Measurements from ENCODE around the gene PEX14.
A peak's percentile ranks its signal among the peaks of the same experiment; 100 is the strongest.

The PEX14 gene

GRCh38 chr1:10521537-10522157 is 46.9 kb downstream of the PEX14 start:
- TF ChIP-seq, protein P1, sequence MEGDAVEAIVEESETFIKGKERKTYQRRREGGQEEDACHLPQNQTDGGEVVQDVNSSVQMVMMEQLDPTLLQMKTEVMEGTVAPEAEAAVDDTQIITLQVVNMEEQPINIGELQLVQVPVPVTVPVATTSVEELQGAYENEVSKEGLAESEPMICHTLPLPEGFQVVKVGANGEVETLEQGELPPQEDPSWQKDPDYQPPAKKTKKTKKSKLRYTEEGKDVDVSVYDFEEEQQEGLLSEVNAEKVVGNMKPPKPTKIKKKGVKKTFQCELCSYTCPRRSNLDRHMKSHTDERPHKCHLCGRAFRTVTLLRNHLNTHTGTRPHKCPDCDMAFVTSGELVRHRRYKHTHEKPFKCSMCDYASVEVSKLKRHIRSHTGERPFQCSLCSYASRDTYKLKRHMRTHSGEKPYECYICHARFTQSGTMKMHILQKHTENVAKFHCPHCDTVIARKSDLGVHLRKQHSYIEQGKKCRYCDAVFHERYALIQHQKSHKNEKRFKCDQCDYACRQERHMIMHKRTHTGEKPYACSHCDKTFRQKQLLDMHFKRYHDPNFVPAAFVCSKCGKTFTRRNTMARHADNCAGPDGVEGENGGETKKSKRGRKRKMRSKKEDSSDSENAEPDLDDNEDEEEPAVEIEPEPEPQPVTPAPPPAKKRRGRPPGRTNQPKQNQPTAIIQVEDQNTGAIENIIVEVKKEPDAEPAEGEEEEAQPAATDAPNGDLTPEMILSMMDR (IDR thresholded peaks at IDR 0.05; ENCODE audit: low read depth, low read length, missing control alignments): no peak
- in situ Hi-C loops (cut with HindIII; ENCODE audit: low sequenced_read_pairs): loop anchor here (10.0 kb wide), 1 partner anchor 423 kb away; no protein-coding TSS in a partner anchor

DNA sequence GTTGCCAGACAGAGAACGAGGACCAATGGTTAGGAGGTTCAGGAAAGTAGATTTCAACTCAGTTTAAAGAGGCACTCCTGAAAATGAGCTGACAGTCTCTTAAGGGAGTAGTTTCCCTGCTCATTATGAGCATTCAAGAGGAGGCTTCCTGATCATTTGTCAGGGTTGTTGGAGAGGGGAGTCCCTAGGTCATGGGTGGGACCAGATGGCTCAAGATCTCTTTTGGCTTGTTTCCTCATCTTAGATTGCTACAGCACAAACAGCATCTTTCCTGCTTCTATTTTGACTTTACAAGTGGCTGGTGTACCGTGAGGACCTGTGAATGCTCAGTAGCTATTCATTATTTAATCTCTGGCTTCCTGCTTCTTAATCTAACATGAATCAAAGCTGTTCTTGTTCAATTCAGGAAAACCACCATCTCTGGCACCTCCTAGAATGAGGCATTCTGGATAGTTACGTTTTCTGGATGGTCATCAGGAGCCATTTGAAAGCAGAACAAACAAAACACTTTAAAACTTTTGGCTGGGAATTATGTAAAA is 47.6 kb downstream of the PEX14 start:
- DNase-seq (ENCODE audit: low read depth): no peak
- TF ChIP-seq, protein P1 (IDR thresholded peaks at IDR 0.05; ENCODE audit: low read depth, low read length, missing control alignments): no peak
- in situ Hi-C loops (cut with HindIII; ENCODE audit: low sequenced_read_pairs): loop anchor here (10.0 kb wide), 1 partner anchor 422 kb away; no protein-coding TSS in a partner anchor
- H3K4me3 ChIP-seq (ENCODE audit: low read depth, low read length): no peak overlapping the region

More at GRCh38 chr1:10521537-10522157, 46.9 kb downstream of the PEX14 start:
- no peak overlapping the region for H3K4me3 ChIP-seq (ENCODE audit: low read depth, low read length)
- DNase-seq (ENCODE audit: low read depth): no peak

DNA sequence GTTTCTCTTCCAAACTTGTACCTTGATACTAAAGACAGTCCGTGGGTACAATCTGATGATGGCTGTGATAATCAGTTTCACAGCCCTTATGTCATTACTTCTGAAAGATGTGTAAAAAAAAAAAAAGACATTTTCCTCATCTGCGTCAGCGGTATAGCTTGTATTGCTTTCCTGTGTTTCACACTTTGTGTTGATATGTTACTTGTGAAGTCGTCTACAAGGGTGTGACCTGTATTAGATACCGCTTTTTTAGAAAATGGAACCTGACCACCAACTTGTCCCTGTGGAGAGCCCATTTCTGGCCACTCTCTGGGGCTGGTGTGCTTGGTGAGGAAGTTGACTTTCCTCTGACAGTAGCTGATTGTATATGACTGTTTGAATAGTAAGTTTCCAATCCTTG is 50.5 kb downstream of the PEX14 start:
- no peak for DNase-seq (ENCODE audit: low read depth)
- no peak overlapping the region for H3K4me3 ChIP-seq (ENCODE audit: low read depth, low read length)
- TF ChIP-seq, protein P1 (IDR thresholded peaks at IDR 0.05; ENCODE audit: low read depth, low read length, missing control alignments): no peak
- in situ Hi-C loops (cut with HindIII; ENCODE audit: low sequenced_read_pairs): loop anchor here (10.0 to 25.0 kb wide), 2 partner anchors 312 to 420 kb away; no protein-coding TSS in a partner anchor

- no peak overlapping the region for H3K4me3 ChIP-seq (ENCODE audit: low read depth, low read length)
- DNase-seq (ENCODE audit: low read depth): peak; percentile 83
- TF ChIP-seq, protein P1 (IDR thresholded peaks at IDR 0.05; ENCODE audit: low read depth, low read length, missing control alignments): no peak
- in situ Hi-C loops (cut with HindIII; ENCODE audit: low sequenced_read_pairs): loop anchor here (10.0 to 25.0 kb wide), 2 partner anchors 309 to 416 kb away; no protein-coding TSS in a partner anchor
Measured at GRCh38 chr1:10528066-10529014, 53.6 kb downstream of the PEX14 start.

- TF ChIP-seq, protein P1 (IDR thresholded peaks at IDR 0.05; ENCODE audit: low read depth, low read length, missing control alignments): no peak
- H3K4me3 ChIP-seq (ENCODE audit: low read depth, low read length): no peak overlapping the region
- in situ Hi-C loops (cut with HindIII; ENCODE audit: low sequenced_read_pairs): loop anchor here (10.0 to 25.0 kb wide), 2 partner anchors 308 to 416 kb away; no protein-coding TSS in a partner anchor
- no peak for DNase-seq (ENCODE audit: low read depth)
Measured at GRCh38 chr1:10529091-10529490, 54.3 kb downstream of the PEX14 start.

- DNase-seq (ENCODE audit: low read depth): no peak
- in situ Hi-C loops (cut with HindIII; ENCODE audit: low sequenced_read_pairs): loop anchor here (10.0 to 25.0 kb wide), 2 partner anchors 308 to 415 kb away; no protein-coding TSS in a partner anchor
- H3K4me3 ChIP-seq (ENCODE audit: low read depth, low read length): no peak overlapping the region
- TF ChIP-seq, protein P1 (IDR thresholded peaks at IDR 0.05; ENCODE audit: low read depth, low read length, missing control alignments): no peak
Measured at GRCh38 chr1:10529765-10530164, 55.0 kb downstream of the PEX14 start.
